ENCODE data around the gene PAFAH1B1. TPM values are rescaled to one million over a fixed set of nuclear protein-coding genes. Genes with fewer than 3 reads are reported as not detected.
"Not testable (repeated sequence)": the region's sequence is repeated elsewhere in the genome, so short reads cannot be mapped to it uniquely, and the experiment has no call there.

PAFAH1B1 gene
- total RNA-seq, 2 experiments from 2014 or later: 159 to 168 TPM

- Mint-ChIP-seq H3K4me1 (ENCODE audit: low read depth) (no peaks in the 10 kb centered on the region), H3K27me3 (no peaks in the 10 kb centered on the region), H3K9me3 (no peaks in the 10 kb centered on the region), H3K27ac (no peak overlapping the region), H3K36me3 (ENCODE audit: low read depth) (peaks cover 16% of the 10 kb centered on the region), H3K4me3 (no peak overlapping the region)
- POLR2A ChIA-PET: interaction anchor here (1.1 to 3.5 kb wide), 5 partner anchors 9 to 101 kb away, joined by 3 to 16 read pairs (median 4); no protein-coding TSS in a partner anchor
- intact Hi-C loops (cut with micrococcal nuclease): no loop called here
- TF ChIP-seq CTCF (IDR thresholded peaks at IDR 0.05): no peak
- ATAC-seq (no peak), DNase-seq (no peak)
- CTCF ChIA-PET: no interaction called here
Observed at GRCh38 chr17:2695243-2695960, 101.9 kb downstream of the PAFAH1B1 start.

GRCh38 chr17:2695961-2696760 is 102.7 kb downstream of the PAFAH1B1 start:
- Mint-ChIP-seq H3K9me3 (no peaks in the 10 kb centered on the region), H3K4me1 (ENCODE audit: low read depth) (no peaks in the 10 kb centered on the region), H3K36me3 (ENCODE audit: low read depth) (peaks cover 14% of the 10 kb centered on the region), H3K4me3 (no peak overlapping the region), H3K27ac (no peak overlapping the region), H3K27me3 (no peaks in the 10 kb centered on the region)
- no peak for TF ChIP-seq CTCF (IDR thresholded peaks at IDR 0.05)
- DNase-seq (no peak), ATAC-seq (no peak)
- POLR2A ChIA-PET: interaction anchor here (0.5 to 3.5 kb wide), 7 partner anchors 9 to 102 kb away, joined by 3 to 16 read pairs (median 4); no protein-coding TSS in a partner anchor
- CTCF ChIA-PET: no interaction called here
- intact Hi-C loops (cut with micrococcal nuclease): no loop called here

- CTCF ChIA-PET: interaction anchor here (0.9 kb wide), 1 partner anchor 12 kb away, joined by 3 read pairs; no protein-coding TSS in a partner anchor
- H3K27me3 Mint-ChIP-seq: no peaks in the 10 kb centered on the region
- no peak for ATAC-seq
- intact Hi-C loops (cut with micrococcal nuclease): no loop called here
- no peaks in the 10 kb centered on the region for H3K9me3 Mint-ChIP-seq
- no peak for DNase-seq
- no peak overlapping the region for H3K27ac Mint-ChIP-seq
- H3K4me1 Mint-ChIP-seq (ENCODE audit: low read depth): no peaks in the 10 kb centered on the region
- no peak for TF ChIP-seq CTCF (IDR thresholded peaks at IDR 0.05)
- no peak overlapping the region for H3K4me3 Mint-ChIP-seq
- POLR2A ChIA-PET: interaction anchor here (2.1 to 3.5 kb wide), 2 partner anchors 11 to 13 kb away, joined by 6 to 13 read pairs; no protein-coding TSS in a partner anchor
- peaks cover 14% of the 10 kb centered on the region for H3K36me3 Mint-ChIP-seq (ENCODE audit: low read depth)
Observed at GRCh38 chr17:2697611-2698162, 104.2 kb downstream of the PAFAH1B1 start.

- intact Hi-C loops (cut with micrococcal nuclease); H3K27ac Mint-ChIP-seq; H3K4me1 Mint-ChIP-seq (ENCODE audit: low read depth); CTCF ChIA-PET; H3K27me3 Mint-ChIP-seq; DNase-seq; ATAC-seq; H3K9me3 Mint-ChIP-seq; H3K4me3 Mint-ChIP-seq: not testable (repeated sequence)
- H3K36me3 Mint-ChIP-seq (ENCODE audit: low read depth): peaks cover 19% of the 10 kb centered on the region
- POLR2A ChIA-PET: interaction anchor here (1.0 kb wide), 1 partner anchor 11 kb away, joined by 3 read pairs; no protein-coding TSS in a partner anchor
Observed at GRCh38 chr17:2699216-2699805, 105.9 kb downstream of the PAFAH1B1 start.

GRCh38 chr17:2700030-2700490 is 106.6 kb downstream of the PAFAH1B1 start:
- H3K4me3 Mint-ChIP-seq: no peak overlapping the region
- ATAC-seq (no peak), DNase-seq (no peak)
- intact Hi-C loops (cut with micrococcal nuclease): no loop called here
- peaks cover 24% of the 10 kb centered on the region for H3K36me3 Mint-ChIP-seq (ENCODE audit: low read depth)
- TF ChIP-seq CTCF (IDR thresholded peaks at IDR 0.05): no peak
- ChIA-PET CTCF (no interaction called here), POLR2A (interaction anchor here (1.0 kb wide), 1 partner anchor 14 kb away, joined by 5 read pairs; no protein-coding TSS in a partner anchor)
- H3K4me1 Mint-ChIP-seq (ENCODE audit: low read depth): no peaks in the 10 kb centered on the region
- no peaks in the 10 kb centered on the region for H3K9me3 Mint-ChIP-seq
- H3K27ac Mint-ChIP-seq: no peak overlapping the region
- H3K27me3 Mint-ChIP-seq: no peaks in the 10 kb centered on the region
